ENCODE measurements around the gene PCSK6. TPM values are rescaled to one million over a fixed set of nuclear protein-coding genes. Genes with fewer than 3 reads are reported as not detected.

PCSK6 gene
- polyA plus RNA-seq, 1 donor from 2014 or later = 1.1 TPM

DNA sequence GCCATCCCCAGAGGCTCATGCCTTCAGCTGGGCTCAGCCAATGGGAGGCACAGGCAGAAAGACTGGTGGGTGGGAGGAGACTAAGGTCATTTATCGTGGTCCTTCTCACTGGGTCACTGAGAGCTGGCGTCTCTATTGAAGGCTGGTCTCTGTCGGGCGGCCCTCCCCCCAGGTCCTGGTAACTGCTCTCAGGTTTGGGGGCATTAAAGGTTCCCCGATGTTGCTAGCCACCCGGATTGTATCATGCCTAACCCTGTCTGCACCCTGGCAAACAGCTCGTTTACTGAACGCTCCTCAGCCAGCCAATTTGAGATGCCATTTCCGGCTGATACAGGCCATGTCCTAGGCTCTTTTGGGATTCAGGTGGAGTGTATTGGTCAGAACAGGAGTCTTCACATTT lies 222.7 kb downstream of the PCSK6 start:
- Histone ChIP-seq H3K4me2 (ENCODE audit: low read length) (no peak overlapping the region), H3K36me3 (ENCODE audit: insufficient read depth, low read length) (no peaks in the 10 kb centered on the region), H3K79me2 (replicated peaks; ENCODE audit: insufficient read depth, low read length) (no peaks in the 10 kb centered on the region), H3K9me3 (ENCODE audit: low read length) (no peaks in the 10 kb centered on the region), H3K27ac (ENCODE audit: low read length) (no peak overlapping the region), H3K9ac (ENCODE audit: low read length) (no peak overlapping the region), H3F3A (ENCODE audit: insufficient read depth, low read length, poor library complexity, severe bottlenecking) (no peaks in the 10 kb centered on the region), H3K4me3 (ENCODE audit: low read length) (no peak overlapping the region), H3K27me3 (ENCODE audit: insufficient read depth, low read depth, low read length) (no peaks in the 10 kb centered on the region), H2AFZ (ENCODE audit: low read depth, low read length) (no peak overlapping the region), H4K20me1 (ENCODE audit: insufficient read depth) (no peaks in the 10 kb centered on the region), H3K9me2 (ENCODE audit: insufficient read depth, low read length) (no peaks in the 10 kb centered on the region)
- TF ChIP-seq TAF1 (IDR thresholded peaks at IDR 0.05; ENCODE audit: low read depth) (no peak), MXI1 (conservative IDR thresholded peaks at IDR 0.05; ENCODE audit: poor library complexity, severe bottlenecking) (no peak), POLR2AphosphoS5 (IDR thresholded peaks at IDR 0.05) (no peak), SMC3 (conservative IDR thresholded peaks at IDR 0.05; ENCODE audit: poor library complexity) (no peak), EP300 (conservative IDR thresholded peaks at IDR 0.05; ENCODE audit: poor library complexity, severe bottlenecking) (no peak), RAD21 (conservative IDR thresholded peaks at IDR 0.05) (no peak), EZH2 (IDR thresholded peaks at IDR 0.05; ENCODE audit: borderline replicate concordance, insufficient read depth, low read length, poor library complexity, severe bottlenecking) (no peak)
- TF ChIP-seq, protein P1, sequence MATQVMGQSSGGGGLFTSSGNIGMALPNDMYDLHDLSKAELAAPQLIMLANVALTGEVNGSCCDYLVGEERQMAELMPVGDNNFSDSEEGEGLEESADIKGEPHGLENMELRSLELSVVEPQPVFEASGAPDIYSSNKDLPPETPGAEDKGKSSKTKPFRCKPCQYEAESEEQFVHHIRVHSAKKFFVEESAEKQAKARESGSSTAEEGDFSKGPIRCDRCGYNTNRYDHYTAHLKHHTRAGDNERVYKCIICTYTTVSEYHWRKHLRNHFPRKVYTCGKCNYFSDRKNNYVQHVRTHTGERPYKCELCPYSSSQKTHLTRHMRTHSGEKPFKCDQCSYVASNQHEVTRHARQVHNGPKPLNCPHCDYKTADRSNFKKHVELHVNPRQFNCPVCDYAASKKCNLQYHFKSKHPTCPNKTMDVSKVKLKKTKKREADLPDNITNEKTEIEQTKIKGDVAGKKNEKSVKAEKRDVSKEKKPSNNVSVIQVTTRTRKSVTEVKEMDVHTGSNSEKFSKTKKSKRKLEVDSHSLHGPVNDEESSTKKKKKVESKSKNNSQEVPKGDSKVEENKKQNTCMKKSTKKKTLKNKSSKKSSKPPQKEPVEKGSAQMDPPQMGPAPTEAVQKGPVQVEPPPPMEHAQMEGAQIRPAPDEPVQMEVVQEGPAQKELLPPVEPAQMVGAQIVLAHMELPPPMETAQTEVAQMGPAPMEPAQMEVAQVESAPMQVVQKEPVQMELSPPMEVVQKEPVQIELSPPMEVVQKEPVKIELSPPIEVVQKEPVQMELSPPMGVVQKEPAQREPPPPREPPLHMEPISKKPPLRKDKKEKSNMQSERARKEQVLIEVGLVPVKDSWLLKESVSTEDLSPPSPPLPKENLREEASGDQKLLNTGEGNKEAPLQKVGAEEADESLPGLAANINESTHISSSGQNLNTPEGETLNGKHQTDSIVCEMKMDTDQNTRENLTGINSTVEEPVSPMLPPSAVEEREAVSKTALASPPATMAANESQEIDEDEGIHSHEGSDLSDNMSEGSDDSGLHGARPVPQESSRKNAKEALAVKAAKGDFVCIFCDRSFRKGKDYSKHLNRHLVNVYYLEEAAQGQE (IDR thresholded peaks at IDR 0.05; ENCODE audit: borderline replicate concordance) = no peak
- TF ChIP-seq, protein P2, sequence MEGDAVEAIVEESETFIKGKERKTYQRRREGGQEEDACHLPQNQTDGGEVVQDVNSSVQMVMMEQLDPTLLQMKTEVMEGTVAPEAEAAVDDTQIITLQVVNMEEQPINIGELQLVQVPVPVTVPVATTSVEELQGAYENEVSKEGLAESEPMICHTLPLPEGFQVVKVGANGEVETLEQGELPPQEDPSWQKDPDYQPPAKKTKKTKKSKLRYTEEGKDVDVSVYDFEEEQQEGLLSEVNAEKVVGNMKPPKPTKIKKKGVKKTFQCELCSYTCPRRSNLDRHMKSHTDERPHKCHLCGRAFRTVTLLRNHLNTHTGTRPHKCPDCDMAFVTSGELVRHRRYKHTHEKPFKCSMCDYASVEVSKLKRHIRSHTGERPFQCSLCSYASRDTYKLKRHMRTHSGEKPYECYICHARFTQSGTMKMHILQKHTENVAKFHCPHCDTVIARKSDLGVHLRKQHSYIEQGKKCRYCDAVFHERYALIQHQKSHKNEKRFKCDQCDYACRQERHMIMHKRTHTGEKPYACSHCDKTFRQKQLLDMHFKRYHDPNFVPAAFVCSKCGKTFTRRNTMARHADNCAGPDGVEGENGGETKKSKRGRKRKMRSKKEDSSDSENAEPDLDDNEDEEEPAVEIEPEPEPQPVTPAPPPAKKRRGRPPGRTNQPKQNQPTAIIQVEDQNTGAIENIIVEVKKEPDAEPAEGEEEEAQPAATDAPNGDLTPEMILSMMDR (IDR thresholded peaks at IDR 0.05; ENCODE audit: poor library complexity, severe bottlenecking) = no peak

DNA sequence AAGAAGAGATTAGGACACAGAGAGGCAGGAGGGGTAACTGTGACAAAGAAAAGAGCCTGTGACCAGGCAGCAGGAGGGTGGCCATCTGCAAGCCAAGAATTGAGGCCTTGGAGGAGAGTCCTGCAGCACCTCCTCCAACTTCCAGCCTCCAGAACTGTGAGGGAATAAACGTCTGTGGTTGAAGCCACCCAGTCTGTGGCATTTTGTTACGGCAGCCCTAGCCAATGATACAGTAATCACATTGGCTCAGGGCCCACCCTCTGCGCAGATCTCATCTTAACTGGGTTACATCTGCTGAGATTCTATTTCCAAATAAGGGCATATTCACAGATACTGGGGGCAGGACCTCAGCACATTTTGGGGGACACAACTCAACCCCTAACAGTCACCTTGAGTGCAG lies 223.5 kb downstream of the PCSK6 start:
- H3K27ac ChIP-seq (ENCODE audit: low read length) = no peak overlapping the region
- no peaks in the 10 kb centered on the region for H3K9me2 ChIP-seq (ENCODE audit: insufficient read depth, low read length)
- no peaks in the 10 kb centered on the region for H3F3A ChIP-seq (ENCODE audit: insufficient read depth, low read length, poor library complexity, severe bottlenecking)

More for the DNA sequence above, 223.5 kb downstream of the PCSK6 start:
- Histone ChIP-seq H3K27me3 (ENCODE audit: insufficient read depth, low read depth, low read length) (no peaks in the 10 kb centered on the region), H3K36me3 (ENCODE audit: insufficient read depth, low read length) (no peaks in the 10 kb centered on the region), H2AFZ (ENCODE audit: low read depth, low read length) (no peak overlapping the region), H3K9ac (ENCODE audit: low read length) (no peak overlapping the region), H3K79me2 (replicated peaks; ENCODE audit: insufficient read depth, low read length) (no peaks in the 10 kb centered on the region), H4K20me1 (ENCODE audit: insufficient read depth) (no peaks in the 10 kb centered on the region), H3K4me3 (ENCODE audit: low read length) (no peak overlapping the region), H3K9me3 (ENCODE audit: low read length) (no peaks in the 10 kb centered on the region), H3K4me2 (ENCODE audit: low read length) (no peak overlapping the region)
- TF ChIP-seq TAF1 (IDR thresholded peaks at IDR 0.05; ENCODE audit: low read depth) (no peak), SMC3 (conservative IDR thresholded peaks at IDR 0.05; ENCODE audit: poor library complexity) (no peak), POLR2AphosphoS5 (IDR thresholded peaks at IDR 0.05) (no peak), EZH2 (IDR thresholded peaks at IDR 0.05; ENCODE audit: borderline replicate concordance, insufficient read depth, low read length, poor library complexity, severe bottlenecking) (no peak), EP300 (conservative IDR thresholded peaks at IDR 0.05; ENCODE audit: poor library complexity, severe bottlenecking) (no peak)

Measured in neural cell (in vitro differentiated cells).